ENCODE measurements around the gene AFAP1. TPM values are rescaled to one million over a fixed set of nuclear protein-coding genes. Genes with fewer than 3 reads are reported as not detected.

Gene AFAP1
- total and polyA plus RNA-seq, 2 of the 8 experiments (the other 6 are each of a cell fraction or from before 2014, with no cell fraction given), result 3.6 to 18.2 TPM

DNA sequence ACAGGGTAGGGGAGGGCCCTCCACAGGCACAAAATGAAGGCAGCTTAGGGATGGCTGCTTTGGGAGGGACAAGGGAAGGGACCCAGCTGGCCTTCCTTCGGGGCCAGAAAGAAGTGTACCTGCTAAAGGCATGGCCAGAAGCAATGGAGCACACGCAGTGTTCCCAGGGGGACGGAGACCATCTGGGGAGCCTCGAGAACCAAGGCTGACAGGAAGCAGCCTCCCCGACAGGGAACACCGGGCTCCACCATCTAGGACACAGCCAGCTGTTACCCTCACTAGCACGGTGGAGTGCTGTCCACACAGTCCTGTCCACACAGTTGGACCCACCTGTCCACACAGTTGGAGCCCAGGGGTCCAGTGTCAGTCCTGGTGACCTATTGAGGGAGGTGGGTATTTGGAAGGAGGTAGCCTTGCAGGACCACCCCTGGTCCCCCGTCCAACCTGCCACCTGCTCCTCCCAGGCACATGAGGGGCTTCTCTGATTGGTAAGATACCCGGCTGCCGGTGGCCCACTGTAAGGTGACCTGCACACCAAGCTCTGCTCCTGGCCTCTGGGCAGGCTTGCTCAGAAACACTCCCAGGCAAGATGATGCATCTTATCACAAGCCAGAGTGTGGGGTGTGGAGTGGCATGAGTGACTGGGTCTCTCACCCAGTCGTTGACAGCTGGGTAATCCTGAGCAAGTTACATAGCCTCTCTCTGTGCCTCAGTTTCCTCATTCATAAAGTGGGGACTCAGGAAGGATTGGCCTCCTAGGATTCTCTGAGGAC lies 20.5 kb upstream of the AFAP1 start:
- Histone ChIP-seq H4K8ac (ENCODE audit: extremely low read depth, insufficient read depth, low read length) (no peak overlapping the region), H2AK5ac (ENCODE audit: low read depth, low read length) (0 out of 2 replicates have a peak overlapping the region, but pooled peaks have one; percentile 57), H3K23ac (ENCODE audit: insufficient read length) (no peak overlapping the region), H3K27ac (ENCODE audit: low read depth, low read length) (no peak overlapping the region), H3K14ac (ENCODE audit: insufficient read length) (no peak overlapping the region), H4K5ac (ENCODE audit: insufficient read length, low read depth, low read length) (no peak overlapping the region), H2BK5ac (ENCODE audit: low read depth, low read length) (peak overlapping the region; percentile 52; the same call in 1 of the 2 replicates), H3K79me1 (ENCODE audit: low read depth, low read length) (no peaks in the 10 kb centered on the region), H4K91ac (replicated peaks; ENCODE audit: insufficient read length, low read length) (peak overlapping the region; percentile 89), H2BK120ac (replicated peaks; ENCODE audit: low read depth, low read length) (peak overlapping the region; percentile 31), H3K23me2 (ENCODE audit: low read depth, low read length) (no peaks in the 10 kb centered on the region), H3K56ac (replicated peaks; ENCODE audit: insufficient read length, low read depth, low read length) (no peak overlapping the region), H4K20me1 (replicated peaks in 1 of 2; ENCODE audit: control insufficient read depth in 1 of 2, insufficient read depth in 2 of 2, low read length in 2 of 2) (no peaks in the 10 kb centered on the region), H3K18ac (ENCODE audit: extremely low read depth, low read length) (peak overlapping the region; percentile 5; the same call in 1 of the 2 replicates), H3K9me3 (ENCODE audit: insufficient read depth in 2 of 2, low read depth in 1 of 2, low read length in 1 of 2) (no peaks in the 10 kb centered on the region), H3K4me3 (ENCODE audit: extremely low read depth in 1 of 4, insufficient read depth in 2 of 4, low read depth in 3 of 4, low read length in 4 of 4) (no peak overlapping the region), H3K4me1 (replicated peaks in 1 of 4; ENCODE audit: control insufficient read depth in 3 of 4, insufficient read depth in 4 of 4, low read length in 3 of 4) (peaks cover 3 to 12% (median 7%) of the 10 kb centered on the region in 4 experiments), H3K4ac (replicated peaks; ENCODE audit: insufficient read length, low read depth, low read length) (no peak overlapping the region), H3K79me2 (ENCODE audit: control insufficient read depth in 1 of 2, insufficient read depth in 2 of 2, low read length in 2 of 2) (no peaks in the 10 kb centered on the region), H3K9ac (replicated peaks in 1 of 4; ENCODE audit: extremely low read depth in 1 of 4, low read depth in 3 of 4, low read length in 3 of 4) (no peak overlapping the region), H3K4me2 (ENCODE audit: insufficient read depth in 1 of 2, low read depth in 2 of 2, low read length in 2 of 2) (no peak overlapping the region), H3K27me3 (replicated peaks in 1 of 4; ENCODE audit: control insufficient read depth in 3 of 4, extremely low read depth in 1 of 4, insufficient read depth in 3 of 4, low read length in 3 of 4) (no peaks in the 10 kb centered on the region), H2BK15ac (ENCODE audit: low read length) (peak overlapping the region; percentile 97; the same call in 1 of the 2 replicates), H2BK12ac (ENCODE audit: low read depth, low read length) (peak overlapping the region; percentile 85; the same call in 1 of the 2 replicates), H2BK20ac (ENCODE audit: low read length) (peak overlapping the region; percentile 87), H2AFZ (ENCODE audit: low read length) (no peak overlapping the region), H3K36me3 (ENCODE audit: control insufficient read depth in 2 of 4, insufficient read depth in 4 of 4, low read length in 3 of 4) (no peaks in the 10 kb centered on the region)
- FAIRE-seq, result no peak
- POLR2A ChIA-PET (ENCODE audit: partially characterized antibody), result interaction anchor here (0.9 kb wide), 1 partner anchor 20 kb away, joined by 5 read pairs; no protein-coding TSS in a partner anchor
- 92% methylated on average over 11 of the region's 11 CpGs; no CpG with 5 or more reads in 1 of the 2 experiments for WGBS, 2 experiments (ENCODE audit: extremely low coverage in 1 of 2, insufficient coverage in 1 of 2, insufficient read length in 1 of 2, insufficient replicate concordance in 2 of 2, low coverage in 1 of 2, low lambda C conversion rate in 2 of 2, missing lambda C conversion rate in 1 of 2)
- no peak for DNase-seq (ENCODE audit: low read depth in 1 of 2, low spot score in 2 of 2)
- CTCF ChIA-PET (ENCODE audit: partially characterized antibody), result interaction anchor here (1.0 to 4.3 kb wide), 8 partner anchors 8 to 155 kb away, joined by 3 to 28 read pairs (median 5); partner anchors contain the start of gene AFAP1
- TF ChIP-seq, protein P1, sequence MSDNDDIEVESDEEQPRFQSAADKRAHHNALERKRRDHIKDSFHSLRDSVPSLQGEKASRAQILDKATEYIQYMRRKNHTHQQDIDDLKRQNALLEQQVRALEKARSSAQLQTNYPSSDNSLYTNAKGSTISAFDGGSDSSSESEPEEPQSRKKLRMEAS (IDR thresholded peaks at IDR 0.05), result no peak
- TF ChIP-seq SRF (IDR thresholded peaks at IDR 0.05; ENCODE audit: low read depth, low read length), result no peak
- no peak for TF ChIP-seq BRCA1 (IDR thresholded peaks at IDR 0.05; ENCODE audit: low read depth, low read length)
- TF ChIP-seq TEAD4 (IDR thresholded peaks at IDR 0.05; ENCODE audit: low read depth, low read length), result no peak
- TF ChIP-seq, protein P2, sequence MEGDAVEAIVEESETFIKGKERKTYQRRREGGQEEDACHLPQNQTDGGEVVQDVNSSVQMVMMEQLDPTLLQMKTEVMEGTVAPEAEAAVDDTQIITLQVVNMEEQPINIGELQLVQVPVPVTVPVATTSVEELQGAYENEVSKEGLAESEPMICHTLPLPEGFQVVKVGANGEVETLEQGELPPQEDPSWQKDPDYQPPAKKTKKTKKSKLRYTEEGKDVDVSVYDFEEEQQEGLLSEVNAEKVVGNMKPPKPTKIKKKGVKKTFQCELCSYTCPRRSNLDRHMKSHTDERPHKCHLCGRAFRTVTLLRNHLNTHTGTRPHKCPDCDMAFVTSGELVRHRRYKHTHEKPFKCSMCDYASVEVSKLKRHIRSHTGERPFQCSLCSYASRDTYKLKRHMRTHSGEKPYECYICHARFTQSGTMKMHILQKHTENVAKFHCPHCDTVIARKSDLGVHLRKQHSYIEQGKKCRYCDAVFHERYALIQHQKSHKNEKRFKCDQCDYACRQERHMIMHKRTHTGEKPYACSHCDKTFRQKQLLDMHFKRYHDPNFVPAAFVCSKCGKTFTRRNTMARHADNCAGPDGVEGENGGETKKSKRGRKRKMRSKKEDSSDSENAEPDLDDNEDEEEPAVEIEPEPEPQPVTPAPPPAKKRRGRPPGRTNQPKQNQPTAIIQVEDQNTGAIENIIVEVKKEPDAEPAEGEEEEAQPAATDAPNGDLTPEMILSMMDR (IDR thresholded peaks at IDR 0.05; ENCODE audit: control extremely low read depth in 1 of 3, insufficient read depth in 1 of 3, low read depth in 1 of 3, low read length in 3 of 3), result no peak
- TF ChIP-seq SIN3A (conservative IDR thresholded peaks at IDR 0.05 in 1 of 2, IDR thresholded peaks at IDR 0.05 in 1 of 2; ENCODE audit: low read depth in 1 of 2, low read length in 2 of 2), result no peak
- no peak for TF ChIP-seq RXRA (IDR thresholded peaks at IDR 0.05; ENCODE audit: insufficient read depth, low read depth, low read length)
- TF ChIP-seq PHF8 (conservative IDR thresholded peaks at IDR 0.05; ENCODE audit: low read depth, low read length), result no peak
- no peak for TF ChIP-seq SIX5 (IDR thresholded peaks at IDR 0.05; ENCODE audit: low read depth, low read length)

Data from H1 (cell line).